Stimulated activated naive CD4-positive, alpha-beta T cell (primary cell): ENCODE results near the gene CRABP2.

ENCODE experiments used
- DNase-seq, 6 experiments: peaks; one replicate each; lab custom pipeline; 2025; lab: John Stamatoyannopoulos, UW

Gene CRABP2

DNA sequence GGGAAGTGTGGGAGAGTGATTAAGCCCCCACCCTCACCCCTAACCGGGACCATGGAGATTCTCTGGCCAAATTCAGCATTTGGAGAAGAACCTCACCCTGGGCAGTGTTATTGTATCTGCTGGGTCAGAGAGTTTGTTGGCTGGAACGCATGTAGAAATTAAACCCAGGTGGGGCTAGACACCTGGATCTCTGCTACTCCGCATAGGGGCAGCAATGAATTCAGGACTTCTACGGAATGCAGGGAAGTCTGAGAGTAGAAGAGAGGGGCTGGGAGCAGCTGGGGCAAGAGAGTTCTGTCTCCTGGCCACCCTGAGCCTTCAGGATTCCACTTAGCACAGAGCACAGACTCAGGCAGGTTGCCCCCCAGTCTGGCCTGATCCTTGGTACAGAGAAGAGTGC lies 3.6 kb upstream of the CRABP2 start:
- no peak for DNase-seq

DNA sequence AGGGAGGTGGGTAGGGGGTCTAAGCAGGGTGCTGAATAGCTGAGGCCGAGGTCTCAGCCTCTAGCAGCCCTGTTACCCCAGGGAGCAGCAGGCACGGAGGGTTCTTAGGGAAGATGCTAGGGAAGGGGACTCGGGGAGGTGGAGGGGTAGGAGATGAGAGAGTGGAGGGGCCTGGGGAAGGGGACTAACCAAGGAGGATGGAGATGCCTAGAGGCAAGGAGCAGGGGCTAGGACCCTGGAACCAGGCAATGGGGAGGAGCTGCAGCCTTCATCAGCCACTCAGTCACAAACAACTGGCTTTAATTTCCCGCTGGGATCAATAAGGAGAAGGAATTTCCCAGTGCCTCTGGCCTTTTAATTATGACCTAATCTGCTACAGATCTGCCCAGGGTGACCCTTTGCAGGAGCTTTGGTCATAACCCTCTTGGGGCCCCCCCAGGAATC lies 2.9 kb upstream of the CRABP2 start:
- DNase-seq: no peak

DNA sequence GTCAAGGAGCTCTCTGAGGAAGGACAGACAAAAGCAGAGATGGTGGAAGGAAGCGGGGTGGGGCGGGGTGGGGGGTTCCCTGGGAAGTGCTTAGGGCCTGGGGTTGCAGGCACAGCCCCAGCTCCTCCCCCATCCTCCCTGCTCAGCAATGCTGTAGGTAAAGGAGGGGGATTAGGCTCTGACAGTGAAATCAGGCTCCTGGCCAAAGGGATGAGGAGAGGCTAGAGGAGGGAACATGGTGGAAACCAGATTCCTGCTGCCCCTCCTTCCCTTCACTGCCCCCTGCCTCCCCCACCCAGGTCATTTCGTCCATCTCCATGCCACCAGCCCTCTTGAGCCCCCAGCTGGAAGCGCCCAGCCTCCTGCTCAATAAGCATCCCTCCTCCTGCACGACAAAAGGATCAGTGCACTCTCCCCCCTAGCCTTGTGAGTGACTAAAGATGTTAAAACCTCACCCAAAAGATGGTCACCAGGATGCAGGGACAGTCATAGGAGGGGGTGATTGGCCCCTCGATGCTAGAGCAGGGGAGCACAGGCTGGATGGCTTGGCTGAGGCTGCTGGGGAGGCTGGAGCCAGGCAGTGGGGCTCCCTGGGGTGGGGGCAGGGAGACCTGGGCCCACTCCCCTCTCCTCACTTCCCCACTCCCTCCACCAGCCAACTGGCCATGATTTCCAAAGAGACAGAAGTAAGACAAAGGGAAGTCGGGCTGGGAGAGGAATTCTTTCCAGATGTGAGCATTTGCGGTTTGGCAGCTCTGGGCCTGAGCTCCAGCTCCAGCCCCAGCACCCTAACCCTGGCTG lies 2.2 kb upstream of the CRABP2 start:
- DNase-seq: no peak

DNA sequence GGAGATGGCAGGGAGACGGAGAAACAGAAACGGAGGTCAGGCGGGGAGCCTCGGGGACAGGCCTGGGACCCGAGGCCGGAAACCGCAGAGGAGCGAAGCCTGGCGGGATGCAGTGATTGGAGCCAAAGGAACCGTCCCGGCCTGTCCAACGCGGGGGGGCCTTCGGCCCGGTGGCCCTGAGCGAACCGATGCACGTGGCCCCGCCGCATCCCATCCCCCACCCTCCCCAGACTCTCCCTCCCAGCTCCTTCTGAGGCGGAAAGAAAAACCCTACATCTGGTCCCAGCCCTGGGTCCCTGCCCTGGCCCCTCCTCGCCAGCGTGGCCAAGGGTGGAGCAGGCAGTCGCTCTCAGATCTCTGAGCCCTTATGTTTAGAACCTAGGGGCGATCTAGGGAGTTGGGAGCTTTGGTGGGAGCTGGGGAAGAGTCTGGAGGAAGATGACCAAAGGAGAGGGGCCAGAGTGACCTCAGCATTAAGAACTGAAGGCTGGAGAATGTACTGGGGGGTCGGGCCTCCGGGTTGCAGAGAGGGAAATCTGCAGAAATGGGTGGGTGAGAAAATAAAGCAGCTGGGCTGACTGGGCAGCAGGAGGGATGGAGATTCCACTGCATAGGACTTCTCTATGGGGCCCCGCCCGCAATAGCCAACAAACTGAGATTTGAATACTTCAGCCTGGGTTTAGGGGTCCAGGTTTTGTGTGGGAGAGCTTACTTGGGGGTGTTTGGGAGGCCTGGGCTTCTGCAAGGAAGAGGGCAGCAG lies 1.5 kb upstream of the CRABP2 start:
- peak in 2 of 6 experiments; percentile 15 to 41 for DNase-seq

DNA sequence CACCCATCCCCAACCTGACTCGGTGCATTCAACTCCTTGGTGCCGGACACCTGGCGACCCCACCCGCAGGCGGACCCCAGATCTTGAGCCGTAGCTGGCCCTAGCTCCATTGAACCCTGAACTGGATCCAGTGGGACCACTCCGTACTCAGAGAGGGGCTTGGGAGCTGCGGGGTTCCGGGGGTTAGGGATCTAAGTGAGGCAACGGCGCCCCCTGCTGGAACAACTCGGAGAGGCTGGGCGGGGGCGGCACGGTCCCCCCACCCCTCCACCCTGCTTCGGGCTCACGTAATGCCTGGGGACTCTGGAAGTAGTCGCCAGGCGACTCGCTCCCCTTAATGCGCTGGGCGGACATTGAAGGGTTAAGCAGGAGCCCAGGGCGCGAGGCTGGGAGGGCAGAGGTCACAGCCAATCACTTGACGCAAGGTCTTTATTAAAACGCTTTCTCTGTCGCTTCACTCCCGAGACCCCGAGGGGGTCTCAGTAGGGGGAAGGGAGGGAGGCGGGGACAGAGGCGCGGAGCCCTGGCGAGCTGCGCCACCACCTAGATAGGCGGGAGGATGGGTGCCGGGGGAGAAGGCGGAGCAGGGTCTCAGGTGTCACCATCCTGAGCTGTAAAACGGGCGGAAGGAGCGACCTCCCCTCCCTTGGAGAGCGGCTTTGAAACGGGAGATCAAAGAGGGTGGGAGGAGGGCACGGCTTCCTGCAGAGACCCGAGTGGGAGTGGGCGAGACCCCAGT lies 704 bp upstream of the CRABP2 start:
- DNase-seq: peak; percentile 44 to 81 (median 68)

DNA sequence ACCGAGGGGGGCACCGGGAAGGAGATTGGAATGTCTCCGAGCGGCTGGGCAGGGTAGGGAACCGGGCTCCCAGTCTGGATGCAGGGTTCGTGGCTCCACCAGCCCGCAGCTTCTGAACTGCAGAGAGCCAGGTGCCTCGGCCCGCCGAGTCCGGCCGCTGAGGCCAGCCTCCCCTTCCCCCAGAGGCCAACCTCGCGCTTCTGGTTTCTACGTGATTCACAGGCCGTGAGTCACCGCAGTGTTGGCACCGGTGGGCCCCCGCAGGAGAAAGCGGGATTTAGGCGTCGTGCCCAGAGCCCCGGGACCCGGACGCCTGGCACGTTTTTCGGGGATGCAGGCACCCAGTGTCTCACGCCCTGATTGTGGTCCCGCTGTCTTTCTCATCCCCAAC lies 458 bp downstream of the CRABP2 start:
- peak in 2 of 6 experiments; percentile 17 to 32 for DNase-seq

DNA sequence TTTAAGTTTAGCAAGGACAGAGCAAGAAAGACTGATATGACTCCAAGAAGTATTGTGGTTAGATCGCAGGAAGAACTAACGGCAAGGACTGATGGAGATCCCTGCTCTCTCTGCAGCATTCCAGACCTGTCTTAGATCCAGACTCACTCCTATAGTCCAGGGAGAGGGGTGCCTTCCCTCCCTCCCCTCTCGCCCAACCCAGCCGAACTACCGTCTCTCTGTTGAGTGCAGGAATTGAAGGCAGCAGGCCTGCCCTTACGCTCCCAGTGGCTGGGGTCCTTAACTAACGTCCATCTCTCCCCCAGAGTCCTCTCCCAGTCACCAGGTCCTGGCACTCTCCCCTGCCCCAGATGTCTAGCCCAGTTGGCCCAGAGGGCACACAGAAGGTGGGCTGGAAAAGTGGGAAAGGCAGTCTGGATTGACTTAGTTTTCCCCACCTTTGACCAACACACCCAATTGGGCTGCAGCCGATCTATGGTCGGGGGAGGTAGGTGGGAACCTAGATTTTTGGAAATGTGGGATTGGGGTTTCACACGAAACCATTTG lies 1.1 kb downstream of the CRABP2 start:
- DNase-seq: no peak

DNA sequence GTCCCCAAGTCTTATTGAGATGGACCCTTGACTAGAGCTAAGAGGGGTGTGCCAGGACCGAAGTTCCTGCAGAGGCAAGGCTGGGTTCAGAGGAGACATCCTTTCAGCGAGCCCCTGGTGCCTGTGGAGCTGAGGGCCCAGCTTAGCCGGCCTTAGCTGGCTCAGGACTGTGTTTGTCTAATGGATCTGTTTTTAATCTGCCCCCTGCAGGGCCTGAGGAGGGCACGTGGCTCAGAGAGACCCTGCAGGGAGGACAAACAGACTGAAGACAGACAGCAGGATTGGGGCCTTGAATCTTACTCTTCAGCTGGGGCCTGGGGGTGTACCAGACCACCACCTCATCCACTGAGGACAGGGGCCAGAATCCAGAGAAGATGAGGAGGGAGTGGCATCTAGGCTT lies 1.6 kb downstream of the CRABP2 start:
- DNase-seq: no peak

DNA sequence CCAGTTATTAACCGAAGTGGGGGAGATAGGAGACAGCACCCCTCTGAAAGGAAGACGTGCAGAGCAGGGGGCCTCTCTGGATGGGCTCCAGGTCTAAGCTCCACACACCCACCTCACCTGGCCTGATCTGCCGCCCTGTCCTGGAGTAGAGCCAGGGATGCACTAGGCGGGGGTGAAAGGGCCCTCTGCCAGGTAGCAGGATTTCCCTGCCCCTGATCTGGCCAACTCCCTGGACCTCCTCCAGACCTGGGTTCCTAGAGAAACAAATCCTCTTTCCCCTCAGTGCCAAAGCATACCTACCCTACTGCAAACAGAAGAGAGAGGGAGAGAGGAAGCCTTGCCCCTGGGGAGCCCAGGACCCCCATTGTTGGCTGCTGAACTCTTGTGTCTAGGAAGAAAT lies 2.0 kb downstream of the CRABP2 start:
- DNase-seq: no peak

DNA sequence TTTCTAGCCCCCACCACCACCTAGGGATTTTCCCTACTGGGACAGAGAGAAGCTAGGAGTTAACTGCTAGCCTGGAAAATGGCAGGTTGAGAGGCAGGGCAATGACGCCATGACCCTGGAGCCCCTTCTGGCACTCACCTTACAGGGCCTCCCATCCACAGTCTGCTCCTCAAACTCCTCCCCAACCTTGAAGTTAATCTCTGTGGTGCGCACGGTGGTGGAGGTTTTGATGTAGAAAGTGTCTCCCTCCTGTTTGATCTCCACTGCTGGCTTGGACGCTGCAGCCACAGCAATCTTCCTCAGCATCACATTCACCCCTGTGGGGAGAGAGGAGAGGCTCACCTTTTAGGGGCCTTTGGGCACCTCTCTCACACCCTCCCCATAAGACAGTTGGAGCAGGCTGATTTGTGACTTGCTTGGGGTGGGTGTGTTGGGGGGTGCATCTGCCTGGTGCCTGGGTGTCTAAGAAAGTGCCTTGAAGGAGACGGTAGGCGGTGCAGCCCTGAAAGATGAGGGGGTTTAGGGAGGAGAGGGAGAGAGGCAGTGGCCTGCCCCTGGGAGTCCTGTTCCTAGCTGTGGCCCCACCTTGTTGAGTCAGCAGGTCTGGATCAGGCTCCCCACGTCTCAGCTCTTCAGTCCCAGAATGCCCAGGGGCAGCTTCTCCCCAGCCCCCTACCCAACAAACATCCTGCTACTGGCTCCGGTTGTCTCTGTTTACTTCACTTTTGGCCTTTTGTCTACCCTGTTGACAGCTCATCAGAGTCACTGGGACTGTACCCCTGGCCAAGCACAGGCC lies 4.4 kb downstream of the CRABP2 start:
- DNase-seq: no peak

DNA sequence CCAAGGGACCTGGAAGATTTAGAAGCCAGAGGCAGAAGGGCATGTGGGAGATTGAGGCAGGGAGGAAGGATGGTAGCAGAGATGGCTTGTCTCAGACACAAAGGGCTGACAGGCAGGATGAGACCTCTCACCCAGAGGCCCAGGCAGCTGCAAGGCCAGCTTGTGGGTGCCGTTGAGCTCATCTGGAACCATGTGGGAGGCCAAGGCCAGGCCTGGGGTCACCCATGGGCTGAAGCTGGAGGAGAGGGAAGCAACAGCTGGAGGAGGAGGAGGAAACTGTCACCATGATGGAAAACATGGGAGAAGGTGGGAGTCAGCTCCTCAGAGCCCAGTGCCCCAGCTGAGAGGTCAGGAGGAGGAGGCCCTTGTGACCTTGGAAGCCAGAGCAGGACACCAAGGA lies 6.4 kb downstream of the CRABP2 start:
- no peak for DNase-seq

DNA sequence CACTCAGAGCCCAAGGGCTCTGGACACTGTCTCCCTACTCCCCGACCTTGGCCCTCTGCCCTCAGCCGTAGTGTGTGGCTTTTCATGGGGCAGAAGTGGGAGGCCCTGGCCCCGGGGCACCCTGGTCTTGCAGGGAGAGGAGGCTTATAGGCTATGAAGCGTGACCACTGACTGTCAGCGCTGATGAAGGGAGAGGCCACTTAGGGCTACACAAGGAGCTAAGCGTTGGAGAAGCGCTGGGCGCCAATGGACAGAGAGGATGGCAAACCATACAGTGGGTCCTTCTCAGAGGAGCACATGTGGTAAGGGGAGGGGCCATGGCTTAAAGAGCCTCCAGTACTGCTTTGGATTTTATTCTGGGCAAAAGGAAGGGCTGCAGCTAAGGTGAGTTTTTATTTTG lies 7.9 kb downstream of the CRABP2 start:
- no peak for DNase-seq

DNA sequence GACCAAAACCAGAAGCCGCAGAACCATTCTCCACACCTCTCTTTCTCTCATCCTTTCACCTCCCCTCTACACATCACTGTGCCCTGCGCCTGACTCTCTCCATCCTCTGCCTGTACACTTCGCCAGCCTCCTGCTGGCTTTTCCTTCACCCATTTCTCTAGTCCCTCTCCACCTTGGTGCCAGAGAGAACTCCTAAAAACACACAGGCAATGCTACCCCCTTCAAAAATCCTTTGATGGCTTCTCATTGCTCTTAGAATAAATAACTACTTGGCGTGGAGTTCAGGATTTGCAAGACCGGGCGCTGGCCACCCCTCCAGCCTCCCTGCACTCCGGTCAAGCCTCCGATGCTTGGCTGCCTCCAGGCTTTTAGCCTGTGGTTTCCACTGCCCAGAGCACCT lies 8.6 kb downstream of the CRABP2 start:
- DNase-seq: no peak

DNA sequence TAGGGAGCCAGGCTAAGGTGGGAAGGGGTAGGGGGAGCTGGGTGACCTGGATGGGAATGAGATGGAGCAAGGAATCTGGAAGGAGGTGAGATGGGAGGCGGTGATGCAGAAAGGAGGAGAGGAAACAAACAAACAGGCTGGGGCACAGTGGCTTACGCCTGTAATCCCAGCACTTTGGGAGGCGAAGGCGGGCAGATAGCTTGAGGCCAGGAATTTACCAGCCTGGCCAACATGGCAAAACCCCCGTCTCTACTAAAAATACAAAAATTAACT lies 10.8 kb downstream of the CRABP2 start:
- DNase-seq: no peak

DNA sequence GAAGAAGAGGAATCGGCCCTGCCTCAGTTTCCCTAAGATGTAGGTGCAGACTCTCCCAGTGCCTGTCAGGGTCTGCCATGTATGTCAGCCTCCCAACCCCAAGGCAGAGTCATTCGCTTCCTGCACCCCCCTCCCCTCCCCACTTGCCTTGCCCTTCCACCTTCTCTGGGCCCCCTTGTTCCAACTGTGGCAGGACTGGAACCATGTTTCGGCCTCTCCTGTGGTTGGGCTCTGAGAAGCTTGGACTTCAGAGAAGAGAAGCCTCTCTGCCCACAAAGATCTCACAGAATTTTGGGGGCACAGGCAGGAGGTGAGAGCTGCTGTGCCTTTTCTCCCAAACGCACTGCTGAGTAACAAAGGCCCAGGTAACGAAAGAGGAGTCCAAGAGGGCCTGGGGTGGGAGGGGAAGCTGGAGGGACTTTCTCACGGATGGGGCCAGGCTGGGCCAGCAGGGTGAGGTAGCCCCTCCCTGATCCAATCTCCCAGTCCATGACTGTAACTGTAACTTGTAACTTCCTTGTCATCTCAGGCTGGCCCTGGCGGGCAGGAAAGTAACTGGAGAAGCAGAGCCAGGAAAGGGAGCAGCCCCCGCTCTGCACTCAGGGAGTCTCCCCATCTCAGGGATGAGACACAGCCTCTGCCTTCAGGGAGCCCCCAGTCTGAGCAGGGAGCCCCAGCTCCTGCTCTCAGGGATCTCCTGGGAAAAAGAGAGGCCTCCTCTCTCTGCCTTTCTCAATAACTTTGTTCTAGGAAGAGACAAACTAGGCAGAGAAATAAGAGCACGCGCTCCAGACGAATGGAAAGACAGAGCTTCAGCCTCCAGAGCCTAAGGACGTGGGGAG lies 11.3 kb downstream of the CRABP2 start:
- DNase-seq: no peak

DNA sequence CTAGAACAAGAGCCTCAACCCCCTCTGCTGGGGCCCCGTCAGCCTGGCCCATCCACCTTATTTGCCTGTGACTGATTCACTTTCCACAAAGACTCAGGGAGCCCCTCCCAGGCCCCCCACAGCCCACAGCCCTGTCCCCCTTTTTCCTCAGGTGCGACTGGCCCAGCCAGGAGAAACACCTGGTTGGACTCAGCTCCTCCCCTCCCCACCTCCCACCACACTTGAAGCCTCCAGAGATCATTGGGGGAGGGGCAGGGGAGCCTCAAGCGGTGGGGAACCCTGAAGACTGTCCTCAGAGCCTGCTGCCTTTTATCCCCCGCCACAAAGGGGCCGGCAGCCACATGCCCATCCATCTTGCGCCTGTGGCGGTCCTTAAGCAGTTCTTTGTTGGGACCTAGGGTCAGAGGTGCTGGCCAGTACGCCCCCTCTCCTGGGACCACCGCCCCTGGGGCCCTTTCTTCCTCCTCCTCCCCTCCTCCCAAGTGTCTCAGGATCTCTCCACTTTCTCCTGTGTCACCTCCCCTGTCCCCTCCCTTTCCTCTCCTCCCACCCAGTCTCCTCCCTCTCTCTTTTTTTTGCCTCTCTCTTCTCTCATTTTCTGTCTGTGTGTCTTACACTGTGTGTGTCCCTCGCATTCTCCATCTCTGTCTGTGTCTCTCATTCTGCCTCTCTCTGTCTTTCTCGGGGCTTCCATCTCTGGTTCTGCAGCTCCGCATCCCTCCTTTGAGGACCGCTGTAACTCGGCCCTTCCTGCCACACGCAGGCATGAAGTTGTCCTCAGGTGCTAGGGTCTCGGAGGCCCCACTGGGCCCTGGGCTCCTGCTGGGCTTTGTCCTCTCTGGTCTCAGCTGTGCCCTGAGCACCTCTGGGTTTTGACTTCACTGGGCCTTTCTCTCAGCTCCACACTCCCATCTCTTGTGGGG lies 12.2 kb downstream of the CRABP2 start:
- DNase-seq: peak in 2 of 6 experiments; percentile 7 to 16

DNA sequence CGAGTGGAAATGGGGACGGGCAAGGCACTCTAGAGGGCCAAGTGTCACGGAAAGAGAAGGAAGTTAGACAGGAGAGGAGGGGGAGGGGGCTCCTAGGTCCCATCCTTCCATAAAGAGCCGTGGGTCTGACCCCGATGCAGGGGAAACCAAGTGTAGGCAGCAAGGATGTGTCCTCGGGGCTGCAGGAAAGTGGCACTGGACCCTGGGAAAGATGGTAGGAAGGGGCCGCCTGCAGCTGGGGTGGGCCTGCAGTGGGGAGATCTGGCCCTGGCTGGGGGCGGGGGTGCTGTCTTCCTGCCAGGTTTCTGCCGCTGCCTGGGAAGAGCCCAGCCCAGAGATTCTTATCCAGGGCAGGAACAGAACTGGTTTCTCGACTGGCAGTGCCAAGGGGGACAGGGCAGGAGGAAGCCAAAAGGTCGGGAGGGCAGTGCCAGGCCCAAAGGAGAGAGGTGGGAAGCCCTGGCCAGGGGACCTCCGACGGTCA lies 12.9 kb downstream of the CRABP2 start:
- no peak for DNase-seq

DNA sequence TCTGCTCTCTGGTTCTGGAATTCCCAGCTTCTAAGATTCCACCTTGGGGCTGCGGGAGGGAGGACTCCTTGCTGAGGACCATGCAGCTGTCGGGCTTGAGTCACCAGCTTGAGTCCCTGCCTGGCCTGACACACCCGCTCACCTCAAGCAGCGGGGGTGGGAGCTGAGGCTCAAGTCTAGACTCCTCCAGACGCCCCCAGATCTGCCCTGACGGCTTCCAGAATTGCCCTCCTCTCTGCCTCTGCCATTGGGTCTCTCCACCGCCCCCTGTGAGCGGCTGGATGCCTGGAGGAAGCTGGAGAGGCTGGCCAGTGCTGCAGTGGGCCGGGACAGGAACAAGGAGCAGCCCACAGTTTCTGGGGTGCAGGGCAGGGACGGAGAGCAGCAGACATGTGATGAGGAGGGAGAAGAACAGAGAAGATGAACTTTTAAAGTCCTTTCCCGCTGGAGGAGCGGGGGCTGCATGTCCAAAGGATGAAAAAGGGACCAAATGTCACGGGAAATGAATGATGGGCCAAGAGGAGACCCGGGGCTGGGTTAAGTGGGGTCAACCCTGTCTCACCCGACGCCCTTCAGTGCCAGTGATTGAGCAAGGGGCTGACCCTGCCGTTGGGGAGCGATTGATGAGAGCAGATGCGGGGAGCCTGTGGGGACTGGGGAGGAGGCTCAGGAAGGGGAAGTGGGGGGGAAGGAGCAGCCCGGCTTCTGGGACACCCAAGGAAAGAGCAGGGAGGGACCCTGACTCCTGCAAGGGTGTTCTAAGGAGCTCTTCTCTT lies 13.5 kb downstream of the CRABP2 start:
- DNase-seq: no peak

DNA sequence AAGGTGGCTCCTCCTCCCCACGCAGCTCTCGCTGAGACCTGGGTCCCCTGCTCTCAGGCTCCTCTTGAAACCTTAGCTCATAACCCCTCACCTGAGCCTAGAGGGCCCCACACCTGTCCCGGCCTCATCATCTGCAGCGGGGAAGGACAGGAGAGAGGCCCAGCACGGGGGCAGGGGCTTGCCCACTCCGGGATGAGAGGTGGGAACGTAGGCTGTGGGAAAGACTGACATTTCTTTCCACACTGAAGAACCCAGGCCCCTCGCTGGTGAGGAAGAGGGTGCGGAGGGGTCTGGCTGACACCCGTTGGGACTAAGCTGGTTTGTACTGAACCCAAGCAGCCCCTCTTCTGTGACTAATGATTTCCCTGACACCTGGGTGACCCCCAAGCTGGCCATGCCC lies 14.2 kb downstream of the CRABP2 start:
- no peak for DNase-seq
